ENCODE measurements around the gene SLC6A11. TPM values are rescaled to one million over a fixed set of nuclear protein-coding genes. Genes with fewer than 3 reads are reported as not detected.

The SLC6A11 gene
- total RNA-seq, 1 experiment from 2014 or later: 0.05 TPM

- H3K4me1 ChIP-seq (replicated peaks): peaks cover 9% of the 10 kb centered on the region
- DNase-seq (ENCODE audit: low read depth in 1 of 2, low spot score in 2 of 2): no peak
- no peaks in the 10 kb centered on the region for H3K36me3 ChIP-seq
- H3K4me3 ChIP-seq: no peak overlapping the region
- peaks cover 4% of the 10 kb centered on the region; the same call in 1 of the 2 replicates for H3K27me3 ChIP-seq (replicated peaks)
- no peaks in the 10 kb centered on the region for H3K9me3 ChIP-seq (replicated peaks)
- H3K27ac ChIP-seq: no peak overlapping the region
These were observed 110.3 kb downstream of the SLC6A11 start for GRCh38 chr3:10926256-10926810.

DNA sequence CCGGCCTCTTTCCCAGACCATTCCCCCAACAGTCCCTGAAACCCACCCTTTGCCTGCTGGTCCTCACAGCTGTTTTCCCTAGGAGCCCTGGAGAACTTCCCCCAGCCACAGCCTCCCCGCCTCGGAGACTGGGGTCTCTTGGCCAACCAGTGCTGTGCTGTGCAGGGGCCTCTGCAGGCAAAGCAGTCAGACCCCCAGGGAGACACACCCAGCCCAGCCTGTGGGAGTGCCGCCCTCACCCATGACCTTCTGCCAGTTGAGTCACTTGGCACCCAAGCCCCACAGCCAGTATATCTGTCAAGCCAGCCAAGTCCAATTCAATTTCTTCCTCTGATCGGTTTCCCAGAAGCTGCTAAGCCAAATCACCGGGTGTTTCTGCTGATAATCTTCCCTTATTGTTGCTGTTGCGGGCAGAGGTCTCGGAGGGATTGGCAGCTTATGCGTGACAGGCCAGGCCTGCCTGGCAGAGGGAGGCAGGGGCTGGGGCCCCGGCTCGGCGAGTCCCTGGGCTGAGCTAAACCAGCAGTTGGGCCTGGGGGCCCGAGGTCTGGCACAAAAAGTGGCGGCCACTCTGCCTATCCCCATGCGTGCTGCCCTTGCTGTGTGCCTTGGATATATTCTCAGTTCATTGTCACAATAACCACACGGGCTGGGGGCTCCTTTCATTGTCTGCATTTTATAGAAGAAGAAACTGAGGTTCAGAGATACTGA lies 110.9 kb downstream of the SLC6A11 start:
- H3K4me1 ChIP-seq (replicated peaks): peaks cover 15% of the 10 kb centered on the region
- H3K27me3 ChIP-seq (replicated peaks): peaks cover 4% of the 10 kb centered on the region; the same call in 1 of the 2 replicates
- H3K36me3 ChIP-seq: no peaks in the 10 kb centered on the region
- no peaks in the 10 kb centered on the region for H3K9me3 ChIP-seq (replicated peaks)
- no peak overlapping the region for H3K4me3 ChIP-seq
- DNase-seq (ENCODE audit: low read depth in 1 of 2, low spot score in 2 of 2): no peak
- no peak overlapping the region for H3K27ac ChIP-seq

DNA sequence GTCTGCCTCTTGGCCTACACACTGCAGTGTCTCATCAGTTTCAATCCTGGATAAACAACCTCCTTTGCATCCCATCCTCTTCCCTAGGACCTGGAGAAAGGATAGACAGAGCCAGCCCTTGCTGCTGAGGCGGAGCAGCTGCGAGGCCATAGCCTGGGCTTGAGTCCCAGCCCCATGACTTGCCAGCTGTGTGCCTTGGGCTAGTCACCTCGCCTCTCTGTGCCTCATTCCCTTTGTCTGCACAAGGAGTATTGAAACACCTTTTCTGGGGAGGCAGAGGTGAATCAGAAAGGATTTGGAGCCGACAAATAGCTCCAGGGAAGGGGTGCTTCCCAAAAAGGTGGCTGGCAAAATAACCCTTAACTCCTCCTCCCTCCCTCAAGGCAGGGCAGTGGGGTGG lies 111.5 kb downstream of the SLC6A11 start:
- Histone ChIP-seq H3K27me3 (replicated peaks) (peaks cover 2% of the 10 kb centered on the region; the same call in 1 of the 2 replicates), H3K36me3 (no peaks in the 10 kb centered on the region), H3K9me3 (replicated peaks) (no peaks in the 10 kb centered on the region), H3K4me1 (replicated peaks) (peaks cover 18% of the 10 kb centered on the region), H3K4me3 (no peak overlapping the region), H3K27ac (no peak overlapping the region)
- no peak for DNase-seq (ENCODE audit: low read depth in 1 of 2, low spot score in 2 of 2)

DNA sequence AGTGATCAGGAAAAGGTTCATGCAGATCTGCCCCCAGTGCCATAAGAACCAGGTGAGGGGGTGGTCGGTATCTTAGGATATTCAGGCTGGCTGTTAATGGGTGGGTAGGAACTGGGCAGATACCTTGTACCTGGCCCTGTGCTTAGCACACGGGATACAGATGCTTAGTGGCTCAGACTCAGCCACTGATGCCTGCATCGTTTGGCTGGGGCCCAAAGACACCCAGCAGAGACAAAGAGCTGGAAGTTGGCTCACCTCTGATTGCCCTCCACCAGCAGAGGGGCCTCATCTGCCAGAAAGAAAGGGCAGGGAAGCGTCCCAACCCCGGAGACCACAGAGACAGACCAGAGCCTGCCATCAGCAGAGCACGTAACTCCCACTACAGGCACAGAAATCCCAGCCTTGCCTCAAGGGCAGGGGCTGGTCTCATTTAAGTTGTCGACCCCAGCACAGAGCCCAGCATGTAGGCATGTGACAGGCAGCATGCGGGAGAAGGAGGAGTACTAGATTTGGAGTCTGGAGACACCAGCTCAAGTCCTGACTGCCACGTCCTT lies 112.5 kb downstream of the SLC6A11 start:
- Histone ChIP-seq H3K36me3 (no peaks in the 10 kb centered on the region), H3K4me3 (no peak overlapping the region), H3K27me3 (replicated peaks) (no peaks in the 10 kb centered on the region), H3K27ac (no peak overlapping the region), H3K4me1 (replicated peaks) (peaks cover 27% of the 10 kb centered on the region), H3K9me3 (replicated peaks) (no peaks in the 10 kb centered on the region)
- peak in 1 of 2 experiments; percentile 7 for DNase-seq (ENCODE audit: low read depth in 1 of 2, low spot score in 2 of 2)

DNA sequence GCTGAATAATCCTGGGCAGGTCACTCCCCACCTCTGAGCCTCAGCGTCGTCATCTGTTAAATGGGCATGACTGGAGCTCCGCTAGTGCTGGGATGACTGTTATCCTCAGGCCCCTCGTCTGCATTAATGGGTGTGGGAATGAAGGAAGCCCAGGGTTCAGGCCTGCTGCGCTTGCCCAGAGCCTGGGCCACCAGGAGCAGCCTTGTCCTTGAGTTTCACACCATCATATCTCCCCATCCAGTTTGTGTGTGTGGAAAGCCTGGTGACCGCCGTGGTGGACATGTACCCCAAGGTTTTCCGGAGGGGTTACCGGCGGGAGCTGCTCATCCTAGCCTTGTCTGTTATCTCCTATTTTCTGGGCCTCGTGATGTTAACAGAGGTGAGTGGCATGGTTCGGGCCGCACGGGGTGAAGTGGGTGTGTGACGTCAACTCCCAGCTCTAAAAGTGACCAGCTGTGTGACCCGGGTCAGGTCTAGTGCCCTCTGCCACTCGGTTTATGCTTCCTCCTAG lies 113.0 kb downstream of the SLC6A11 start:
- Histone ChIP-seq H3K4me1 (replicated peaks) (peaks cover 32% of the 10 kb centered on the region), H3K36me3 (no peaks in the 10 kb centered on the region), H3K27me3 (replicated peaks) (no peaks in the 10 kb centered on the region), H3K4me3 (no peak overlapping the region), H3K27ac (no peak overlapping the region), H3K9me3 (replicated peaks) (no peaks in the 10 kb centered on the region)
- no peak for DNase-seq (ENCODE audit: low read depth in 1 of 2, low spot score in 2 of 2)

DNA sequence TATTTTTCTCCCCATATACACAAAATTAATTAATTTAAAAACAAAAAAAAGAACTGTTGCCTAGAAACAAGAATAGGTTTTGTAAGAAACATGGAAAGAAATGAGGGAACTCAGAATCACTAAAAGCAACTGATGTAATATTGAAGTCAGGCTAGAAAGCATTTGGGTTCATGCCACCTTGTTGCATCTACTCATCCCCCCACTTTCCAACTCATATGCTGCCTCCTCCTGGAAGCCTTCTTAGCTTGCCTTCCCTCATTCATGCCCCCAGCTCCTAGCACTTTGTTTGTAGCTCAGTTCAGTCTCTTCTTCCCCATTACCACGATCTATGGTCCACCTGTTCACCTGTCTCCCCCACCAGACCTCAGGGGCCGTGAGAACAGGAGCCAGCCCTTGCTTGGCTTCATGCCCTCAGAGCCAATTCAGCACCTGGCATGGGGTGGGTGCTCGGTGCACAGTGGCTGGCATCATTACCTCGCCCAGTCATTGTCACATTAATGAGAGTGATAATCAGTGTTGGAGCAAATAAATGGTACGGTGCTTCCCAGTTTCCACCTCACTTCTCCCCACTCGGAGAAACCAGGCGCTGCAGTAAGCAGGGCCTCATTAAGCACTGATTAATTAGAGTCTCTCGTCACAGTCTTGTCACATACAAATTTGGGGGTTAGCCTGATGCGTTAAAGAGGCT lies 114.1 kb downstream of the SLC6A11 start:
- Histone ChIP-seq H3K36me3 (no peaks in the 10 kb centered on the region), H3K9me3 (replicated peaks) (no peaks in the 10 kb centered on the region), H3K4me3 (no peak overlapping the region), H3K27ac (no peak overlapping the region), H3K4me1 (replicated peaks) (peaks cover 44% of the 10 kb centered on the region), H3K27me3 (replicated peaks) (no peaks in the 10 kb centered on the region)
- DNase-seq (ENCODE audit: low read depth in 1 of 2, low spot score in 2 of 2): no peak

DNA sequence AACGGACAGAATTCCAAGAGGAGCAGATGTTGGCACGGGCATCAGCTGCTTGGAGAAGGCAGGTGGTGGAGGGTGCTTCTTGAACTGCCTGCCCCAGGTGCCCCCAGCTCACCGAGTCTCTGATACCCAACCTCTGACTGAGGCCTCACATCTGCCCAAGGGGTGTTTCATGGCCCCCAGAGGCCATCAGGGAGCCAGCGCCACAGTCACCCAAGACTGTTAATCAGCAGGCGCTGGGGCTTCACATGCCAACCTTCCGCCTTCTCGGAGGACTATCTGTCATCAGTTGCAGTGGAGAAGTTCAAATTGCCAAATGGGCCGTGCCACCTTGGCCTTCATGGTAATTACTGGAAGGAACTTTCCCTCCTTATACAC lies 114.6 kb downstream of the SLC6A11 start:
- no peaks in the 10 kb centered on the region for H3K9me3 ChIP-seq (replicated peaks)
- H3K4me1 ChIP-seq (replicated peaks): peaks cover 49% of the 10 kb centered on the region
- no peak for DNase-seq (ENCODE audit: low read depth in 1 of 2, low spot score in 2 of 2)
- H3K27ac ChIP-seq: no peak overlapping the region
- no peak overlapping the region for H3K4me3 ChIP-seq
- no peaks in the 10 kb centered on the region for H3K27me3 ChIP-seq (replicated peaks)
- H3K36me3 ChIP-seq: no peaks in the 10 kb centered on the region

GRCh38 chr3:10932596-10932995 lies 116.6 kb downstream of the SLC6A11 start:
- no peaks in the 10 kb centered on the region for H3K27me3 ChIP-seq (replicated peaks)
- H3K9me3 ChIP-seq (replicated peaks): no peaks in the 10 kb centered on the region
- peaks cover 68% of the 10 kb centered on the region for H3K4me1 ChIP-seq (replicated peaks)
- no peak overlapping the region for H3K4me3 ChIP-seq
- no peak for DNase-seq (ENCODE audit: low read depth in 1 of 2, low spot score in 2 of 2)
- H3K27ac ChIP-seq: peak overlapping the region; percentile 74
- H3K36me3 ChIP-seq: no peaks in the 10 kb centered on the region

GRCh38 chr3:10933021-10933420 lies 117.0 kb downstream of the SLC6A11 start:
- Histone ChIP-seq H3K27ac (peak overlapping the region; percentile 74), H3K27me3 (replicated peaks) (no peaks in the 10 kb centered on the region), H3K36me3 (no peaks in the 10 kb centered on the region), H3K4me3 (no peak overlapping the region), H3K9me3 (replicated peaks) (no peaks in the 10 kb centered on the region), H3K4me1 (replicated peaks) (peaks cover 73% of the 10 kb centered on the region)
- DNase-seq (ENCODE audit: low read depth in 1 of 2, low spot score in 2 of 2): no peak

DNA sequence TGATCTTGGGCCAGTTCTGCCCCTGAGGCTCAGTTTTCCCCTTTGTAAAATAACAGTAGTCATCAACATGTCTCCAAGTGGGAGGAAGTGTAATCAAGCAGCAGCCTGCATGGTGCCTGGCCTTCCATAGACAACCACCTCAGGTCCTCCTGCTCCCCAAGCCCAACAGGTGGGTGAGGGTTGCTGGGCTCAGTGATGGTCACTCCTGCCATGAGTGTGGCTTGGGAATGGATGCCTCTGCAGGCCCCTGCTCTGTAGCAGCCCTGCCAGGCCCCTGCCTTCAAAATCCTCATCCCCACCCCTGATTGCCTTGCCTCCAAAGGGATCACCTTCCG lies 117.4 kb downstream of the SLC6A11 start:
- H3K9me3 ChIP-seq (replicated peaks): no peaks in the 10 kb centered on the region
- H3K4me3 ChIP-seq: no peak overlapping the region
- no peaks in the 10 kb centered on the region for H3K27me3 ChIP-seq (replicated peaks)
- no peak for DNase-seq (ENCODE audit: low read depth in 1 of 2, low spot score in 2 of 2)
- H3K4me1 ChIP-seq (replicated peaks): peaks cover 70% of the 10 kb centered on the region
- peak overlapping the region; percentile 74 for H3K27ac ChIP-seq
- no peaks in the 10 kb centered on the region for H3K36me3 ChIP-seq

GRCh38 chr3:10933805-10934481 lies 117.9 kb downstream of the SLC6A11 start:
- H3K36me3 ChIP-seq: no peaks in the 10 kb centered on the region
- peaks cover 66% of the 10 kb centered on the region for H3K4me1 ChIP-seq (replicated peaks)
- H3K9me3 ChIP-seq (replicated peaks): no peaks in the 10 kb centered on the region
- DNase-seq (ENCODE audit: low read depth in 1 of 2, low spot score in 2 of 2): peak; percentile 62 to 71
- no peak overlapping the region for H3K4me3 ChIP-seq
- H3K27me3 ChIP-seq (replicated peaks): no peaks in the 10 kb centered on the region
- peak overlapping the region; percentile 74 for H3K27ac ChIP-seq

DNA sequence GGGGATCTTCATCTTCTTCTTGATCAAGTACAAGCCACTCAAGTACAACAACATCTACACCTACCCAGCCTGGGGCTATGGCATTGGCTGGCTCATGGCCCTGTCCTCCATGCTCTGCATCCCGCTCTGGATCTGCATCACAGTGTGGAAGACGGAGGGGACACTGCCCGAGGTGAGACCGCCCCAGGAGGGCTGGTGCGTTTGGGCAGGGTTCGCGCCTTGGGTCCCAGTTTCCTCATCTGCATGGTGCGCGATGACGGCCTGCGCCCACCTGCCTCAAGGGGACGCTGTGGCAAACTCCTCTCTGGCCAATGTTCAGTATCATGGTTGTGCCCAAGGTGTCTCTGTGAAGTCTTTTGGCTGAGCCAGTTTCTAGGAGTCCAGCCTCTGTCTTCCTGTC lies 119.0 kb downstream of the SLC6A11 start:
- Histone ChIP-seq H3K27me3 (replicated peaks) (no peaks in the 10 kb centered on the region), H3K9me3 (replicated peaks) (no peaks in the 10 kb centered on the region), H3K4me1 (replicated peaks) (peaks cover 72% of the 10 kb centered on the region), H3K27ac (peak overlapping the region; percentile 74), H3K4me3 (no peak overlapping the region), H3K36me3 (no peaks in the 10 kb centered on the region)
- no peak for DNase-seq (ENCODE audit: low read depth in 1 of 2, low spot score in 2 of 2)

DNA sequence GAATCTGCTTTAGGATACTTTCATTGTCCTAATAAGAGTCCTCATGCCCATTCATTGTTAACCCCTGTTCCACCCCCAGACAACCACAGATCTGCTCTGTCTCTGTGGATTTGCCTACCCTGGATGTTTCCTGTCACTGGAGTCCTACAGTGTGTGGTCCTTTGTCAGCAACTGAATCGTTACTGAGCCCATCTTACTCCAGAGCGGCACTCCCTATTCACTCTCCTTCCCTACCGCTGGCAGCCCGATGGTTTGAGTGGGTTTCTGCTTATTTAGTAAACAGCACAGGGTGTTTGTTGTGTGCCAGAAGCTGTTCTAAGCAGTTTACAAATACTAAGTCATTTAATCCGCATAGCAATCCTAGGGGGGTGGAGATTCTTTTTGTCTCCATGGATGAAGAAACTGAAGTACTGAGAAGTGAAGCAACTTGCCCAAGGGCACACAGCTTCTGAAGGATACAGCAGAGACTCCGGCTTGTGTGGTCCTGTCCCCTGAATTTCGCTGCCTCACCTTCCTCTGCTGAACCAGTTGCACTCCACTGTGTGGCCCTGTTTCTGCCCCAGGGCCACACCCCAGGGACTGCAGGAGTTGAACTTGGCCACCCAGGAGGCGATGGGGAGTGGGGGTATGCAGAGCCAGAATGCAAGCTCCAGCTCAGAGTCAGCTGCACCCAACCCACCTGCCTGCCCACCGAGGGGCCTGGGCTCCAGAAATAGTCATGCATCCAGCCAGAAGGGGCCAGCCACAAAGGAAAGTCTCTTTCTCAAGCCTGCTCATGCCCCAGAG lies 120.0 kb downstream of the SLC6A11 start:
- H3K27ac ChIP-seq: peak overlapping the region; percentile 74
- no peak overlapping the region for H3K4me3 ChIP-seq
- H3K4me1 ChIP-seq (replicated peaks): peaks cover 82% of the 10 kb centered on the region
- H3K36me3 ChIP-seq: no peaks in the 10 kb centered on the region
- DNase-seq (ENCODE audit: low read depth in 1 of 2, low spot score in 2 of 2): peak; percentile 78 to 85
- H3K9me3 ChIP-seq (replicated peaks): no peaks in the 10 kb centered on the region
- H3K27me3 ChIP-seq (replicated peaks): no peaks in the 10 kb centered on the region
